Adrenal gland (tissue), 12 donors: ENCODE data around the gene LMAN2. TPM values are rescaled to one million over a fixed set of nuclear protein-coding genes. Genes with fewer than 3 reads are reported as not detected.

Experiments
- DNase-seq, 7 donors: peaks; one replicate each; pipeline ENCODE4 v3.0.0-alpha.2; 2019 to 2020
- H3K27ac ChIP-seq, 5 donors: fragments of 200-600 bp; sonication (generic) in 4 of 5; 1 replicate in 3 of 5; 2 replicates in 2 of 5; pipeline versions ENCODE4 v1.5.1 to v1.8.0; 2016 to 2020; ENCODE audit warnings: mild to moderate bottlenecking in 1 of 5
- H3K27me3 ChIP-seq: fragments of 200-600 bp; 2 replicates; pipeline ENCODE4 v1.8.0; 2021
- H3K36me3 ChIP-seq, 2 donors: fragments of 200-600 bp; replicated peaks in 1 of 2; 1 replicate in 1 of 2; 2 replicates in 1 of 2; pipeline versions ENCODE4 v1.5.1 to v1.8.0; 2018 to 2022
- H3K4me1 ChIP-seq, 2 donors: fragments of 200-600 bp; replicated peaks in 1 of 2; 1 replicate in 1 of 2; 2 replicates in 1 of 2; pipeline versions ENCODE4 v1.5.1 to v1.8.0; 2018 to 2021
- H3K4me3 ChIP-seq, 4 donors: fragments of 200-600 bp; sonication (generic) in 3 of 4; one replicate each; pipeline ENCODE4 v1.5.1; 2016 to 2018
- H3K9me3 ChIP-seq, 3 donors: fragments of 200-600 bp; sonication (generic) in 1 of 3; replicated peaks in 1 of 3; 1 replicate in 2 of 3; 2 replicates in 1 of 3; pipeline versions ENCODE4 v1.5.1 to v1.8.0; 2016 to 2021
- CTCF ChIP-seq, 6 experiments: fragments of 450-650 bp in 4 of 6; fragments of 200-600 bp in 2 of 6; sonication (generic) in 1 of 6; IDR thresholded peaks; 1 replicate in 5 of 6; 2 replicates in 1 of 6; pipeline versions ENCODE4 v1.5.1 to v1.8.0; 2016 to 2021; ENCODE audit warnings: antibody characterized with exemption in 6 of 6, mild to moderate bottlenecking in 2 of 6, moderate library complexity in 1 of 6
- POLR2A ChIP-seq, 2 donors: fragments of 450-650 bp; IDR thresholded peaks; one replicate each; pipeline ENCODE4 v1.6.1; 2017; ENCODE audit warnings: antibody characterized with exemption in 2 of 2, mild to moderate bottlenecking in 2 of 2, moderate library complexity in 1 of 2
- WGBS, 4 donors: extraction: QIAGEN DNeasy Blood & Tissue Kit in 2 of 4; methylation state at CpG; one replicate each; pipeline versions ENCODE4 v1.1.5 to v1.1.7; 2013 to 2017; 5-methylcytosine and 5-hydroxymethylcytosine counted together
- intact Hi-C, 2 donors: fragments of 100-400 bp; cut with DNase I; formaldehyde crosslinking; loops; one replicate each; pipeline versions ENCODE4 v1.14.1 to v1.15.0; 2022 to 2023
- polyA plus RNA-seq, 3 donors: library from polyadenylated mRNA; stranded (reverse); fragments of 200-250 nt in 2 of 3; fragments of 350-450 nt in 1 of 3; fragmentation: Illumina TruSeq in 1 of 3; extraction: RNeasy Lipid Tissue Mini Kit (QIAGEN cat#74804) in 1 of 3; gene quantifications; one replicate each; pipeline ENCODE4 v1.2.3, GENCODE V29; 2013 to 2014
- total RNA-seq, 9 donors: library from RNA; depleted of rRNA in 4 of 9; stranded (reverse); fragments of >200 nt in 4 of 9; fragments of 120-200 nt in 1 of 9; fragmentation: NEBNext Ultra II Directional in 1 of 9; extraction: Animal tissue kit (Norgen Biotek cat#: 25700) in 1 of 9; gene quantifications; one replicate each; pipeline versions ENCODE4 v1.1.0 to v1.2.4, GENCODE V29; 2013 to 2023
- donor health status: healthy with polysubstance abuse.
- donor health status: Bipolar disorder and iron deficiency.
- donor health status: DM: yes; HTN: yes; CAD: no.
- donor health status: DM: no; HTN: no; CAD: no.
- donor health status: DM: no; HTN: no; CAD: no.
- donor health status: DM: yes; HTN: yes; CAD: no.

The LMAN2 gene
- total and polyA plus RNA-seq, 12 donors, result 85.7 to 398 (median 150) TPM

- H3K27me3 ChIP-seq, result peaks cover 47% of the 10 kb centered on the region
- no peaks in the 10 kb centered on the region for H3K9me3 ChIP-seq
- TF ChIP-seq POLR2A (IDR thresholded peaks at IDR 0.05), result no peak
- TF ChIP-seq CTCF (IDR thresholded peaks at IDR 0.05), result no peak
- no peaks in the 10 kb centered on the region for H3K36me3 ChIP-seq
- 78 to 84% (median 80%) methylated on average over 6 to 10 of the region's 10 CpGs for WGBS, 4 donors
- intact Hi-C loops, result no loop called here
- no peak overlapping the region for H3K27ac ChIP-seq
- H3K4me1 ChIP-seq, result no peaks in the 10 kb centered on the region
- DNase-seq, result no peak
- H3K4me3 ChIP-seq, result no peak overlapping the region
Measured at GRCh38 chr5:177396807-177397206, 45.3 kb upstream of the LMAN2 start.

GRCh38 chr5:177396078-177396477, 44.6 kb upstream of the LMAN2 start:
- Histone ChIP-seq H3K4me1 (no peaks in the 10 kb centered on the region), H3K27ac (no peak overlapping the region), H3K27me3 (peaks cover 40% of the 10 kb centered on the region), H3K4me3 (no peak overlapping the region), H3K9me3 (no peaks in the 10 kb centered on the region), H3K36me3 (no peaks in the 10 kb centered on the region)
- intact Hi-C loops, result no loop called here
- 33 to 86% (median 50%) methylated on average over 1 to 7 of the region's 8 CpGs for WGBS, 4 donors
- DNase-seq, result no peak
- TF ChIP-seq POLR2A (IDR thresholded peaks at IDR 0.05) (no peak), CTCF (IDR thresholded peaks at IDR 0.05) (no peak)

GRCh38 chr5:177393990-177394389, 42.5 kb upstream of the LMAN2 start:
- H3K27me3 ChIP-seq, result peaks cover 19% of the 10 kb centered on the region
- intact Hi-C loops, result loop anchor here (5.0 kb wide), 2 partner anchors 63 to 108 kb away; no protein-coding TSS in a partner anchor
- H3K27ac ChIP-seq, result no peak overlapping the region
- TF ChIP-seq POLR2A (IDR thresholded peaks at IDR 0.05) (no peak), CTCF (IDR thresholded peaks at IDR 0.05) (no peak)
- WGBS, 4 donors, result 20 to 70% (median 38%) methylated on average over 1 to 5 of the region's 5 CpGs
- H3K4me1 ChIP-seq, result no peaks in the 10 kb centered on the region
- no peaks in the 10 kb centered on the region for H3K9me3 ChIP-seq
- H3K36me3 ChIP-seq, result no peaks in the 10 kb centered on the region
- no peak overlapping the region for H3K4me3 ChIP-seq
- DNase-seq, result no peak

DNA sequence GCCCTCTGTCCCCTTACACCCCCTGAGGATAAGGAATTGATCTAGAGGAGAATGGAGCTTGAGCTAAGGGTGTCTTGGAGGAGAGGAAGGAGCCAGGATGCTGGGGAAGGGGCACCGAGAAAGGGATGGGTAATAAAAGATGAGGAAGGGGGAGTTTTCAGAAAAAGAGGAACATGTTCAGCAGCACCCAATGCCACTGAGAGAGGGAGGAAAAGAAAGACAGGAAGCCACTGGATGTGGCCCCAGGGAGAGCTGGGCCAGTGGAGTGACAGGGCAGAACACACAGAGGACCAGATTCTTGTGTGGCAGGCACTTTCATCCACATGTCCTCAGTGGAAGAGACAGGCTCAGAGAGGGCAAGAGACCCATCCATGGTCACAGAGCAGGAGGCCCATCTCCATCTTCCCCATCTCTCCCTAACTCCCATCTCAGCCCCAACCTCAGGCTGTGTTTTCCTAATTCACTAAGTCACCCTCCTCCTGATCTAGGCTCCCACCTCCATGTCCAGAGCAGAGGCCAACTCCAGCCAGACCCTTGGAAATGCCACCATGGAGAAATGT, 41.8 kb upstream of the LMAN2 start:
- peaks cover 12% of the 10 kb centered on the region for H3K27me3 ChIP-seq
- no peaks in the 10 kb centered on the region for H3K9me3 ChIP-seq
- TF ChIP-seq POLR2A (IDR thresholded peaks at IDR 0.05) (no peak), CTCF (IDR thresholded peaks at IDR 0.05) (no peak)
- H3K4me3 ChIP-seq, result no peak overlapping the region
- H3K4me1 ChIP-seq, result no peaks in the 10 kb centered on the region
- intact Hi-C loops, result loop anchor here (5.0 kb wide), 2 partner anchors 64 to 109 kb away; no protein-coding TSS in a partner anchor
- DNase-seq, result no peak
- no peak overlapping the region for H3K27ac ChIP-seq
- 66 to 70% (median 69%) methylated on average over 1 of the region's 1 CpG for WGBS, 4 donors
- no peaks in the 10 kb centered on the region for H3K36me3 ChIP-seq
